ENCODE results near the gene TCF12. TPM values are rescaled to one million over a fixed set of nuclear protein-coding genes. Genes with fewer than 3 reads are reported as not detected.

Gene TCF12
- total RNA-seq, 1 donor from 2014 or later, result 84.6 TPM

DNA sequence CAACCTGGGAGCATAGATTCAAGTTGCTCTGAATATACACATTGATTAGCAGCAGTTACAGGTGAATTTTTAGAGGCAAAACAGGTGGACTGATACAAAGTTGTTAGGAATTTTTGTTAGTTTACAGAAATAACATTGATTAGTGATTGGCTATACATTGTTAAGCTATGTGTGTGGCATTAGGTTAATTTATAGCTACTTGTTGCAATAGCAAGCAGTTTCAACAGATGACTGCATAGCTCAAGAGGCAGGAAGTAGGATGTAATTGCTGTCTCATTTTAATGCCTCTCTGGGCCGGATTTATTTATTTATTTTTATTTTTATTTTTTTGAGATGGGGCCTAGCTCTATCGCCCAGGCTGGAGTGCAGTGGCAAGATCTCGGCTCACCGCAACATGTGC is 99.7 kb downstream of the TCF12 start:
- Histone ChIP-seq H3K36me3 (ENCODE audit: control insufficient read depth, insufficient read depth, low read length) (no peaks in the 10 kb centered on the region), H3K4me3 (ENCODE audit: low read depth, low read length) (no peak overlapping the region), H3K27me3 (ENCODE audit: control insufficient read depth, insufficient read depth, low read length) (no peaks in the 10 kb centered on the region)
- DNase-seq (ENCODE audit: low read depth), result no peak
- TF ChIP-seq, protein P1, sequence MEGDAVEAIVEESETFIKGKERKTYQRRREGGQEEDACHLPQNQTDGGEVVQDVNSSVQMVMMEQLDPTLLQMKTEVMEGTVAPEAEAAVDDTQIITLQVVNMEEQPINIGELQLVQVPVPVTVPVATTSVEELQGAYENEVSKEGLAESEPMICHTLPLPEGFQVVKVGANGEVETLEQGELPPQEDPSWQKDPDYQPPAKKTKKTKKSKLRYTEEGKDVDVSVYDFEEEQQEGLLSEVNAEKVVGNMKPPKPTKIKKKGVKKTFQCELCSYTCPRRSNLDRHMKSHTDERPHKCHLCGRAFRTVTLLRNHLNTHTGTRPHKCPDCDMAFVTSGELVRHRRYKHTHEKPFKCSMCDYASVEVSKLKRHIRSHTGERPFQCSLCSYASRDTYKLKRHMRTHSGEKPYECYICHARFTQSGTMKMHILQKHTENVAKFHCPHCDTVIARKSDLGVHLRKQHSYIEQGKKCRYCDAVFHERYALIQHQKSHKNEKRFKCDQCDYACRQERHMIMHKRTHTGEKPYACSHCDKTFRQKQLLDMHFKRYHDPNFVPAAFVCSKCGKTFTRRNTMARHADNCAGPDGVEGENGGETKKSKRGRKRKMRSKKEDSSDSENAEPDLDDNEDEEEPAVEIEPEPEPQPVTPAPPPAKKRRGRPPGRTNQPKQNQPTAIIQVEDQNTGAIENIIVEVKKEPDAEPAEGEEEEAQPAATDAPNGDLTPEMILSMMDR (IDR thresholded peaks at IDR 0.05; ENCODE audit: insufficient read depth, low read length, poor library complexity, severe bottlenecking), result no peak

DNA sequence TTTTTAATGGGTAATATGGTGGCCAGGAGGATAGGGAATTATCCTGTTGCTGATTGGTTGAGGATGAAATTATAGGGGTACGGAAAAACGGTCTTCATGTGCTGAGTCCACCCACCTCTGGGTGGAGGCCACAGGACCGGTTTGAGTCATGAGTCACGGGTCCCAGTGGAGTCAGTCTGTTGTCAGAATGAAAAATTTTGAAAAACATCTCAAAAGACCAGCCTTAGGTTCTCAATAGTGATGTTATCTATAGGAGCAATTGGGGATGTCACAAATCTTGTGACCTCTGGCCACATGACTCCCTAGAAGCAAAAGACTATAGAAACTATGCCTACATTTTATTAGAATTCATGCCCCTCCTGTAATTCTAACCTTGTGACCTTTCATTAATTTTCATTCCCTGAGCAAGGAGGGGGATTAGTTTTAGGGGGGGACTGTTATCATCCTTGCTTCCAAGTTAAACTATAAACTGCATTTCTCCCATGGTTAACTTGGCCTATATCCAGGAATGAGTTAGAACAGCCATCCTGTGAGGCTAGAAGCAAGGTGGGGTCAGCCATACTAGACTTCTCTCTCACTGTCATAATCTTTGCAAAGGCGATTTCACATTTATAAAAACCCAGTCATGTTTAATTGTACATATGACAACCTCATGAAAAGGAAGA is 101.2 kb downstream of the TCF12 start:
- no peak for DNase-seq (ENCODE audit: low read depth)
- TF ChIP-seq, protein P1 (IDR thresholded peaks at IDR 0.05; ENCODE audit: insufficient read depth, low read length, poor library complexity, severe bottlenecking), result no peak
- Histone ChIP-seq H3K4me3 (ENCODE audit: low read depth, low read length) (no peak overlapping the region), H3K36me3 (ENCODE audit: control insufficient read depth, insufficient read depth, low read length) (no peaks in the 10 kb centered on the region), H3K27me3 (ENCODE audit: control insufficient read depth, insufficient read depth, low read length) (no peaks in the 10 kb centered on the region)

DNA sequence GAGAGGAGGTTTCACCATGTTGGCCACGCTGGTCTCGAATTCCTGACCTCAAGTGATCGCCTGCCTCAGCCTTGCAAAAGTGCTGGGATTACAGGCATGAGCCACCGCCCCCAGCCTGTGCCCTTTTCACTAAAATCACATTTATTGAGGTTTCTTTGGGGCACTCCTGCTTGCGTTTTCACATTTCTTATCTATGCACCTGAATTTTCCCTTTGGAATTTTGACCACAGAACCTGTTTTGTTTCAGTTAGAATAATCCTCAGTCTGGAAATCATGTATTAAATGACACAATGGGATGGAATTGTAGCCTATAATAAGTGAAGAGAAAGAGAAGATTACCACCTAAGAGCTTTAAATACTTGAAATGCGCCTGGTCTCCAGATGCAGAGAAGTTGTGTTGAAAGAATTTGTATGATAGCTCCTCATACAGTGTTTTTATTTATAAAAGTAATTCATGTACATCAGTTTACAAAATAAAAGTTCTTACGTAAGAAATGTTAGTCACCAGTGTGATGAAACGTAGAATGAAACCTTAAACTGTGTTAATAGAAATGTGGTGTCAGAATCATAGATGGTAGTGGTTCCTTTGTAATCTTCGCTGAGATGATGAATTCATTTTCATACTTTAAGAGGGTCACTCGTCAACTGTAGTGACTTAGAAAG is 107.0 kb downstream of the TCF12 start:
- TF ChIP-seq, protein P1 (IDR thresholded peaks at IDR 0.05; ENCODE audit: insufficient read depth, low read length, poor library complexity, severe bottlenecking), result no peak
- no peaks in the 10 kb centered on the region for H3K27me3 ChIP-seq (ENCODE audit: control insufficient read depth, insufficient read depth, low read length)
- DNase-seq (ENCODE audit: low read depth), result no peak

DNA sequence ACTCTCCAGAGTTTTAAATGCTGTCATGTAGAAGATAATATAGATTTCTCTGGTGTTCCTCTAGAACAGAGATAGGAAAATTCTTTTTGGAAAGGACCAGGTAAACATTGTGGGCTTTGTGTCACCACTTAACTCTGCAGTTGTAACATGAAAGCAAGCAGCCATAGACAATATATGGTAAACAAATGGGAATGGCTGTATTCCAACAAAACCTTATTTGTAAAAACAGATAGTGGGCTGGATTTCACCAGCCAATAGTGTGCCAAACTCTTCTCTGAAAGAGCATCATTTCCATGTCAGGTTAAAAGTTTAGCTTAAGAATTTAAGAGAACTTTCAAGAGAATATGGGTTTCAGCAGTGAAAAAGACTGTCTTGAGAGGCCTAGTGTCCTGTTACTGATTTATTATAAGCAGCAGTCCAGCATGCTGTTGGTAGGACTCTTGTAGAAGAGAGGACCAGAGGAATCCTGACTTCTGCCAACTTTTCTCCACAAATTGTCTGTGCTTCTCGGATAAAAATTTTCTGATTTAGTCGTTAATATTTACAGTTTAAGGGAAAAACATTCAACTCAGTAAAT is 107.7 kb downstream of the TCF12 start:
- Histone ChIP-seq H3K27me3 (ENCODE audit: control insufficient read depth, insufficient read depth, low read length) (no peaks in the 10 kb centered on the region), H3K4me3 (ENCODE audit: low read depth, low read length) (no peak overlapping the region), H3K36me3 (ENCODE audit: control insufficient read depth, insufficient read depth, low read length) (no peaks in the 10 kb centered on the region)
- TF ChIP-seq, protein P1 (IDR thresholded peaks at IDR 0.05; ENCODE audit: insufficient read depth, low read length, poor library complexity, severe bottlenecking), result no peak
- no peak for DNase-seq (ENCODE audit: low read depth)

More for the DNA sequence above, 107.0 kb downstream of the TCF12 start:
- Histone ChIP-seq H3K36me3 (ENCODE audit: control insufficient read depth, insufficient read depth, low read length) (no peaks in the 10 kb centered on the region), H3K4me3 (ENCODE audit: low read depth, low read length) (no peak overlapping the region)

DNA sequence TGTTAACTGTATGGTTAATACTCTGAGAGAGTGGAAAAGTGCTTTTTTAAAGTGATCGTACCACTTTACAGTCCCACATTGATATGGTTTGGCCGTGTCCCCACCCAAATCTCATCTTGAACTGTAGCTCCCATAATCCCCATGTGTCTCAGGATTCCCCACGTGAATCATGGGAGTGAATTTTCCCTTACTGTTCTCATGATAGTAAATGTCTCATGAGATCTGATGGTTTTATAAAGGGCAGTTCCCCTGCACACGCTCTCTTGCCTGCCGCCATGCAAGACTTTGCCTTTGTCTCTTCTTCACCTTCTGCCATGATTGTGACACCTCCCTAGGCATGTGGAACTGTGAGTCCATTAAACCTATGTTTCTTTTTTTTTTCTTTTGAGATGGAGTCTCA is 109.2 kb downstream of the TCF12 start:
- no peak for DNase-seq (ENCODE audit: low read depth)
- no peaks in the 10 kb centered on the region for H3K27me3 ChIP-seq (ENCODE audit: control insufficient read depth, insufficient read depth, low read length)
- H3K36me3 ChIP-seq (ENCODE audit: control insufficient read depth, insufficient read depth, low read length), result no peaks in the 10 kb centered on the region
- TF ChIP-seq, protein P1 (IDR thresholded peaks at IDR 0.05; ENCODE audit: insufficient read depth, low read length, poor library complexity, severe bottlenecking), result no peak
- H3K4me3 ChIP-seq (ENCODE audit: low read depth, low read length), result no peak overlapping the region

Data from kidney epithelial cell (primary cell).